Measurements from ENCODE around the gene TERT. TPM values are rescaled to one million over a fixed set of nuclear protein-coding genes. Genes with fewer than 3 reads are reported as not detected.

The TERT gene
- total and polyA plus RNA-seq, 7 donors, result 2.9 TPM; not detected in 6

GRCh38 chr5:1215320-1216096 lies 79.4 kb downstream of the TERT start:
- no peaks in the 10 kb centered on the region for H3K4me1 ChIP-seq
- H3K4me3 ChIP-seq, result no peak overlapping the region
- intact Hi-C loops (cut with DNase I), result no loop called here
- H3K27me3 ChIP-seq, result peaks cover 0 to 5% (median 0%) of the 10 kb centered on the region in 3 donors
- no peaks in the 10 kb centered on the region for H3K36me3 ChIP-seq
- TF ChIP-seq POLR2AphosphoS5 (IDR thresholded peaks at IDR 0.05) (no peak), POLR2A (IDR thresholded peaks at IDR 0.05) (no peak), CTCF (IDR thresholded peaks at IDR 0.05) (no peak), EP300 (IDR thresholded peaks at IDR 0.05) (no peak)
- no peak overlapping the region for H3K27ac ChIP-seq
- DNase-seq, result no peak
- 95 to 96% methylated on average over 23 of the region's 23 CpGs for WGBS, 2 donors
- no peaks in the 10 kb centered on the region for H3K9me3 ChIP-seq

GRCh38 chr5:1214936-1215220 lies 80.0 kb downstream of the TERT start:
- no peak for TF ChIP-seq POLR2AphosphoS5 (IDR thresholded peaks at IDR 0.05)
- no peak for TF ChIP-seq EP300 (IDR thresholded peaks at IDR 0.05)
- no peak for TF ChIP-seq CTCF (IDR thresholded peaks at IDR 0.05)
- TF ChIP-seq POLR2A (IDR thresholded peaks at IDR 0.05), result no peak
- 21 to 46% methylated on average over 2 of the region's 2 CpGs for WGBS, 2 donors

DNA sequence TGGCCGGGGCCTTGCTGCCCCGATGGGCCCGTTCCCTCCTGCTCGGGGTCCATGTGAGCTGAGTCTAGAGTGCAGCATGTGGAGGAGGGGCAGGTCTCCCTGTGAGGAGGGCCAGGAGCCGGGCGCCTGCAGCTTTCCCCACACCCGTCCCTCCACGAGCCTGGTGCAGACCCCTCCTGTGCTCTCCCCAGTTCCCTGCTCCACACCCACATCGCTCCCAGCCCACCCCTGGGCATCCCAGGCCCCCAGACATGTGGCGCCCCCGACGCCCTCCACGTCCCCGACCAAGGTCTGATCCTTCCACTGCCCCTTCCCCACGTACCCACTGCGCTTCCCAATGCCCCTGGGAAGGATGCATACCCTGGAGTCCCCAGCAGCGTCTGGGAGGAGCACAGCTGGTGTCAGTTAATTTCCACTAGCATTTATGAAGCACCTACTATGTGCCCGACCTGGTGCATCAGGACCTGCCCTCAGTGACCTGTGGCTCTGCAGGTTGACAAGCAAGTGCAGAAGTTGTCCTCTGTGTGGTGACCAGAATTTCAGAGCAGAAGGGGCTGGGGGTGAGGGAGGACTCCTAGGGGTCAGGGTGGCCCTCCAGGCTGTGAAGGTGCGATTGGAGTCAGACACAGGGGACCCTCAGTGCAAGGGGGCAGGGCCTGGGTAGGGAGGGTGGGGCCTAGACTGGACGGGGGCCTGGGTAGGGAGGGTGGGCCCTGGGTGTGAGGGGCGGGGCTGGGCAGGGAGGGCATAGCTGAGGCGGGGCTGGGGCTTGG lies 80.5 kb downstream of the TERT start:
- TF ChIP-seq EP300 (IDR thresholded peaks at IDR 0.05) (no peak), CTCF (IDR thresholded peaks at IDR 0.05) (no peak), POLR2A (IDR thresholded peaks at IDR 0.05) (no peak), POLR2AphosphoS5 (IDR thresholded peaks at IDR 0.05) (no peak)
- DNase-seq, result no peak
- Histone ChIP-seq H3K9me3 (no peaks in the 10 kb centered on the region), H3K4me1 (no peaks in the 10 kb centered on the region), H3K4me3 (no peak overlapping the region), H3K27me3 (peaks cover 0 to 5% (median 0%) of the 10 kb centered on the region in 3 donors), H3K36me3 (no peaks in the 10 kb centered on the region), H3K27ac (no peak overlapping the region)
- intact Hi-C loops (cut with DNase I), result no loop called here
- 71 to 78% methylated on average over 22 of the region's 22 CpGs for whole genome bisulfite sequencing, 2 donors

More at GRCh38 chr5:1214936-1215220, 80.0 kb downstream of the TERT start:
- Histone ChIP-seq H3K4me3 (no peak overlapping the region), H3K4me1 (no peaks in the 10 kb centered on the region), H3K9me3 (no peaks in the 10 kb centered on the region), H3K27me3 (peaks cover 0 to 5% (median 0%) of the 10 kb centered on the region in 3 donors), H3K36me3 (no peaks in the 10 kb centered on the region), H3K27ac (no peak overlapping the region)
- no peak for DNase-seq
- intact Hi-C loops (cut with DNase I), result no loop called here

DNA sequence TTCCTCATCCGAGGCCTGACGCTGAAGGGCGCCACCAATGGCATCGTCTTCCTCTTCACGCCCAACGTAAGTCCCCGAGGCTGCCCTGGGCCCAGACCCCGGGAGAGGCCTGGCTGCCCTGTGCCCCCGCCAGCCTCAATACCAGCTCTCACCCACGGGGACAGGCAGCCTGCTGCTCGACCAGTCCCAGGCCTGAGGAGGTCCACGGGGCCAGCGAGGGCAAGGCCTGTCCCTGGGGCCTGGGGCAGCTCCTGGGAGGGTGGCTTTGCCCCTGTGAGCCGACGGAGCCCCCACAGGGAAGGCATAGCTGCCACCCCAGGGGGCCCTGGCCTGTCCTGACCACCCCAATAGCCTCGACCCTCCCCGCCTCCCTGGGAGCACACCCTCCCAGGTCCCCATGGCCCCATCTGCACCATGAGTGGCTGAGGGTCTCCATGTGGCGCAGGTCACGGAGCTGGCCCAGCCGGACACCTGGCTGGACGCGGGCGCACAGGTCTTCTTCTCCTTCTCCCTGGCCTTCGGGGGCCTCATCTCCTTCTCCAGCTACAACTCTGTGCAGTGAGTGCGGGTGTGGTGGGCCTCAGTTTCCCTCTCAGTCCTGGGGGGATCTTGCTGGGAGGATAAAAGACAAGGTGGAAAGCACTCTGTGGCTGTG lies 81.2 kb downstream of the TERT start:
- Histone ChIP-seq H3K4me1 (no peaks in the 10 kb centered on the region), H3K27ac (no peak overlapping the region), H3K36me3 (no peaks in the 10 kb centered on the region), H3K9me3 (no peaks in the 10 kb centered on the region), H3K4me3 (no peak overlapping the region), H3K27me3 (peaks cover 0 to 2% (median 0%) of the 10 kb centered on the region in 3 donors)
- intact Hi-C loops (cut with DNase I), result no loop called here
- no peak for DNase-seq
- no peak for TF ChIP-seq CTCF (IDR thresholded peaks at IDR 0.05)
- no peak for TF ChIP-seq POLR2AphosphoS5 (IDR thresholded peaks at IDR 0.05)
- TF ChIP-seq EP300 (IDR thresholded peaks at IDR 0.05), result no peak
- no peak for TF ChIP-seq POLR2A (IDR thresholded peaks at IDR 0.05)
- 88 to 92% methylated on average over 25 of the region's 25 CpGs for WGBS, 2 donors

Measured in sigmoid colon (tissue), 7 donors.